PFSK-1 (cell line): ENCODE results near the gene TBC1D30.

ENCODE experiments used
- FOXP2 ChIP-seq: optimal IDR thresholded peaks from 2 replicates; pipeline ENCODE3; 2011; ENCODE audit warnings: borderline replicate concordance, control low read depth, inconsistent platforms; ENCODE audit not compliant: insufficient read depth; ENCODE audit errors: extremely low read length, extremely low read depth
- POLR2AphosphoS5 ChIP-seq: IDR thresholded peaks from 2 replicates; pipeline ENCODE4 v1.6.1; 2012; ENCODE audit warnings: low read depth, mild to moderate bottlenecking, control low read depth, low read length, moderate library complexity
- SIN3A ChIP-seq: IDR thresholded peaks from 2 replicates; pipeline ENCODE4 v1.6.1; 2012; ENCODE audit warnings: mild to moderate bottlenecking, low read length, moderate library complexity, borderline replicate concordance; ENCODE audit not compliant: insufficient read depth
- TAF1 ChIP-seq: IDR thresholded peaks from 2 replicates; pipeline ENCODE4 v1.6.1; 2012; ENCODE audit warnings: low read length, control low read depth, borderline replicate concordance; ENCODE audit not compliant: insufficient read depth
- TF ChIP-seq, protein P1 (sequence below), 2 experiments: IDR thresholded peaks; 2 replicates each; pipeline versions ENCODE4 v1.6.1 to v1.8.0; 2011 to 2012; ENCODE audit warnings: low read depth in 2 of 2, low read length in 2 of 2, control low read depth in 1 of 2, inconsistent platforms in 1 of 2, mild to moderate bottlenecking in 1 of 2, moderate library complexity in 1 of 2; ENCODE audit not compliant: insufficient read depth in 1 of 2

TBC1D30 gene

DNA sequence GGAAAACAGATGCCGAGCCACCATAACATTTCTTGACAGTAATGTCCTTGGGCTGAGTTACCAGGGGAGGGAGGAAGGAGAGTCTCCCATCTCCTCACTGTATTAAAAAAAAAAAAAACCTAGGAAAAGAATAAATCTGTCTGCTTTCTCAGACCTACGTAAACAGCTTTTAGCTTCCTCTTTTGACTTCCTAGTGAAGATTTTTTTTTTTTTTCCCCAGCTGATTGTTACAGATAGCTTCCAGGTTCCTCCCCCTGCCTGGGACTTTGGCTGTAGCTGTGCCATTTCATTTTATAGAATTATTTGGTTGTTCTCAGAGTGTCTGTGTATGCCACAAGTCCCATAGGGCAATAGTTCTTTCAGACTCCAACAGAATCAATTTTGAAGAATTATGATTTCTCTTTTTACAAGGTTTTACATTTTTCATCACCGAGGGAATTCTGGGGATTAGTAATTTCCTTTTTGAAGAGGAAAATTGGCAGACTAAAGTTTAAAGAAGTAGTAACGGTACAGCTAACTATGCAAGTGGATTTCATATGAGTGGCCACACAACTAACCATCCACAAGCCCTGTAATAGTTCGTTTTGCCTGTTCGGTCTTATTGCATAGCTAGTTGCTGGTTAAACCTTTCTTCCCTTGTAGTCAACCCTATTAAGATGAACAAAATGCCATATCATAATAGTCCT, 42.1 kb upstream of the TBC1D30 start:
- TF ChIP-seq, protein P1, sequence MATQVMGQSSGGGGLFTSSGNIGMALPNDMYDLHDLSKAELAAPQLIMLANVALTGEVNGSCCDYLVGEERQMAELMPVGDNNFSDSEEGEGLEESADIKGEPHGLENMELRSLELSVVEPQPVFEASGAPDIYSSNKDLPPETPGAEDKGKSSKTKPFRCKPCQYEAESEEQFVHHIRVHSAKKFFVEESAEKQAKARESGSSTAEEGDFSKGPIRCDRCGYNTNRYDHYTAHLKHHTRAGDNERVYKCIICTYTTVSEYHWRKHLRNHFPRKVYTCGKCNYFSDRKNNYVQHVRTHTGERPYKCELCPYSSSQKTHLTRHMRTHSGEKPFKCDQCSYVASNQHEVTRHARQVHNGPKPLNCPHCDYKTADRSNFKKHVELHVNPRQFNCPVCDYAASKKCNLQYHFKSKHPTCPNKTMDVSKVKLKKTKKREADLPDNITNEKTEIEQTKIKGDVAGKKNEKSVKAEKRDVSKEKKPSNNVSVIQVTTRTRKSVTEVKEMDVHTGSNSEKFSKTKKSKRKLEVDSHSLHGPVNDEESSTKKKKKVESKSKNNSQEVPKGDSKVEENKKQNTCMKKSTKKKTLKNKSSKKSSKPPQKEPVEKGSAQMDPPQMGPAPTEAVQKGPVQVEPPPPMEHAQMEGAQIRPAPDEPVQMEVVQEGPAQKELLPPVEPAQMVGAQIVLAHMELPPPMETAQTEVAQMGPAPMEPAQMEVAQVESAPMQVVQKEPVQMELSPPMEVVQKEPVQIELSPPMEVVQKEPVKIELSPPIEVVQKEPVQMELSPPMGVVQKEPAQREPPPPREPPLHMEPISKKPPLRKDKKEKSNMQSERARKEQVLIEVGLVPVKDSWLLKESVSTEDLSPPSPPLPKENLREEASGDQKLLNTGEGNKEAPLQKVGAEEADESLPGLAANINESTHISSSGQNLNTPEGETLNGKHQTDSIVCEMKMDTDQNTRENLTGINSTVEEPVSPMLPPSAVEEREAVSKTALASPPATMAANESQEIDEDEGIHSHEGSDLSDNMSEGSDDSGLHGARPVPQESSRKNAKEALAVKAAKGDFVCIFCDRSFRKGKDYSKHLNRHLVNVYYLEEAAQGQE (IDR thresholded peaks at IDR 0.05; ENCODE audit: insufficient read depth in 1 of 2, low read depth in 2 of 2, low read length in 2 of 2), result no peak
- TF ChIP-seq TAF1 (no peak), SIN3A (no peak), FOXP2 (no peak)

- TF ChIP-seq SIN3A (no peak), TAF1 (no peak), FOXP2 (no peak), POLR2AphosphoS5 (no peak)
- TF ChIP-seq, protein P1 (IDR thresholded peaks at IDR 0.05; ENCODE audit: insufficient read depth in 1 of 2, low read depth in 2 of 2, low read length in 2 of 2), result no peak
These were observed 38.6 kb upstream of the TBC1D30 start for GRCh38 chr12:64785838-64786237.

GRCh38 chr12:64790166-64790565, 34.3 kb upstream of the TBC1D30 start:
- no peak for TF ChIP-seq POLR2AphosphoS5
- no peak for TF ChIP-seq TAF1
- TF ChIP-seq, protein P1 (IDR thresholded peaks at IDR 0.05; ENCODE audit: insufficient read depth in 1 of 2, low read depth in 2 of 2, low read length in 2 of 2), result no peak
- no peak for TF ChIP-seq SIN3A
- no peak for TF ChIP-seq FOXP2

DNA sequence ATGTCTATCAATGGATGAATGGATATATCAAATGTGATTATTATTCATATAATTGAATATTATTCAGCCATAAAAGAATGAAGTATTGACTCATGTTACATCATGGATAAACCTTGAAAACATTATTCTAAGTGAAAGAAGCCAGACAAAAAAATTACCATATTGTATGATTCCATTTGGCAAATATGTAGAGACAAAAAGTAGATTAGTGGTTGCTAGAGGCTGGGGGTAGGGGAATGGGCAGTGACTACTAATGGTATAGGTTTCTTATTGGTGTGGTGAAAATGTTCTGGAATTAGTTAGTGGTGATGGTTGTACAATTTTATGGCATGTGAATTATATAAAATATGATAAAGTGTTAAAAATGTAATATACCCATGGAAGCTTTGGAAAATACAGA, 33.4 kb upstream of the TBC1D30 start:
- no peak for TF ChIP-seq FOXP2
- TF ChIP-seq SIN3A, result no peak
- TF ChIP-seq TAF1, result no peak
- TF ChIP-seq POLR2AphosphoS5, result no peak
- TF ChIP-seq, protein P1 (IDR thresholded peaks at IDR 0.05; ENCODE audit: insufficient read depth in 1 of 2, low read depth in 2 of 2, low read length in 2 of 2), result no peak

GRCh38 chr12:64792128-64792527, 32.3 kb upstream of the TBC1D30 start:
- TF ChIP-seq POLR2AphosphoS5 (no peak), FOXP2 (no peak), TAF1 (no peak), SIN3A (no peak)
- TF ChIP-seq, protein P1 (IDR thresholded peaks at IDR 0.05; ENCODE audit: insufficient read depth in 1 of 2, low read depth in 2 of 2, low read length in 2 of 2), result no peak
